ENCODE measurements around the gene ECE1. TPM values are rescaled to one million over a fixed set of nuclear protein-coding genes. Genes with fewer than 3 reads are reported as not detected.

Gene ECE1
- total and polyA plus RNA-seq, 9 of the 15 experiments (the other 6 are each of a cell fraction or from before 2014, with no cell fraction given): 0.56 to 34.8 (median 11.0) TPM

- TF ChIP-seq ARID4B (CRISPR knock-in tag; IDR thresholded peaks at IDR 0.05) (no peak), MXI1 (IDR thresholded peaks at IDR 0.05; ENCODE audit: low read depth, low read length) (no peak), SMARCA5 (IDR thresholded peaks at IDR 0.05) (no peak), SMC3 (conservative IDR thresholded peaks at IDR 0.05; ENCODE audit: insufficient read depth, low read depth, low read length) (peak; percentile 91), MTF1 (CRISPR knock-in tag; IDR thresholded peaks at IDR 0.05; ENCODE audit: borderline replicate concordance) (no peak), BMI1 (IDR thresholded peaks at IDR 0.05; ENCODE audit: low read length) (no peak), MTA2 (IDR thresholded peaks at IDR 0.05; ENCODE audit: low read depth) (no peak), FOSL1 (tag; conservative IDR thresholded peaks at IDR 0.05) (0 out of 2 replicates have a peak, but pooled peaks have one; percentile 13), SAFB (IDR thresholded peaks at IDR 0.05; ENCODE audit: borderline replicate concordance, low read depth, low read length) (no peak), ARID2 (IDR thresholded peaks at IDR 0.05) (peak; percentile 81), ELF4 (CRISPR knock-in tag; IDR thresholded peaks at IDR 0.05) (no peak), HDAC1 (IDR thresholded peaks at IDR 0.05) (no peak), ZC3H8 (IDR thresholded peaks at IDR 0.05) (no peak), GABPB1 (CRISPR knock-in tag; IDR thresholded peaks at IDR 0.05) (no peak), MXD1 (CRISPR knock-in tag; IDR thresholded peaks at IDR 0.05; ENCODE audit: borderline replicate concordance, poor library complexity, severe bottlenecking) (no peak), SNRNP70 (optimal IDR thresholded peaks at IDR 0.05; ENCODE audit: low read depth, low read length) (no peak), SMAD1 (IDR thresholded peaks at IDR 0.05; ENCODE audit: low read depth, low read length, partially characterized antibody) (no peak), PTTG1 (tag; IDR thresholded peaks at IDR 0.05; ENCODE audit: low read depth) (no peak), GTF2E2 (tag; IDR thresholded peaks at IDR 0.05) (no peak), HOXB6 (CRISPR knock-in tag; IDR thresholded peaks at IDR 0.05; ENCODE audit: borderline replicate concordance) (no peak), ZBTB33 (CRISPR knock-in tag; IDR thresholded peaks at IDR 0.05) (peak; percentile 68; the same call in 1 of the 2 replicates)
- TF ChIP-seq, protein P1, sequence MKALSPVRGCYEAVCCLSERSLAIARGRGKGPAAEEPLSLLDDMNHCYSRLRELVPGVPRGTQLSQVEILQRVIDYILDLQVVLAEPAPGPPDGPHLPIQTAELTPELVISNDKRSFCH (CRISPR knock-in tag; IDR thresholded peaks at IDR 0.05): no peak
- TF ChIP-seq, protein P1 (tag; IDR thresholded peaks at IDR 0.05): no peak
- TF ChIP-seq, protein P2, sequence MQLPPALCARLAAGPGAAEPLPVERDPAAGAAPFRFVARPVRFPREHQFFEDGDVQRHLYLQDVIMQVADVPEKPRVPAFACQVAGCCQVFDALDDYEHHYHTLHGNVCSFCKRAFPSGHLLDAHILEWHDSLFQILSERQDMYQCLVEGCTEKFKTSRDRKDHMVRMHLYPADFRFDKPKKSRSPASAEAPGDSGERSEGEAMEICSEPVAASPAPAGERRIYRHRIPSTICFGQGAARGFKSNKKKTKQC (CRISPR knock-in tag; IDR thresholded peaks at IDR 0.05): no peak
Measured at GRCh38 chr1:21232044-21232443, 58.2 kb downstream of the ECE1 start (continued).
